Activated B cell treated with CpG ODN at 0.5 μM for 24 hours (primary cell): ENCODE results near the gene TTYH1. TPM values are rescaled to one million over a fixed set of nuclear protein-coding genes. Genes with fewer than 3 reads are reported as not detected.

ENCODE experiments used
- ATAC-seq: fragments of 200-7000 bp; cut with Tn5 transposase; one replicate; pipeline ENCODE4 v1.10.0; 2021; ENCODE audit warnings: low read depth, mild to moderate bottlenecking, moderate library complexity
- CTCF ChIA-PET: fragments of 350-600 bp; sonication (Branson Sonifier 250); formaldehyde crosslinking; loops from one replicate; lab custom pipeline; 2021; ENCODE audit warnings: antibody characterized with exemption; lab: Charles Lee
- POLR2A ChIA-PET: fragments of 350-600 bp; sonication (Branson Sonifier 250); formaldehyde crosslinking; loops from one replicate; lab custom pipeline; 2021; ENCODE audit warnings: antibody characterized with exemption; lab: Charles Lee
- DNase-seq: peaks from one replicate; pipeline ENCODE4 v3.0.0; 2022
- H3K27ac Mint-ChIP-seq: one replicate; pipeline ENCODE4 v1.8.0; 2020; ENCODE audit warnings: mixed read lengths
- H3K27me3 Mint-ChIP-seq: one replicate; pipeline ENCODE4 v1.8.0; 2021; ENCODE audit warnings: mixed read lengths
- H3K36me3 Mint-ChIP-seq: one replicate; pipeline ENCODE4 v1.8.0; 2021; ENCODE audit warnings: low read depth, mixed read lengths
- H3K4me1 Mint-ChIP-seq: one replicate; pipeline ENCODE4 v1.8.0; 2021; ENCODE audit warnings: mixed read lengths
- H3K4me3 Mint-ChIP-seq: one replicate; pipeline ENCODE4 v1.8.0; 2020; ENCODE audit warnings: mild to moderate bottlenecking, mixed read lengths
- H3K9me3 Mint-ChIP-seq: one replicate; pipeline ENCODE4 v1.8.0; 2020; ENCODE audit warnings: mixed read lengths
- CTCF ChIP-seq: fragments of 200-600 bp; IDR thresholded peaks from one replicate; pipeline ENCODE4 v1.8.0; 2022; ENCODE audit warnings: antibody characterized with exemption, mild to moderate bottlenecking
- intact Hi-C: fragments of 100-400 bp; cut with micrococcal nuclease; formaldehyde crosslinking; loops from one replicate; pipeline ENCODE4 v1.15.1; 2024
- total RNA-seq: library from RNA; stranded (reverse); gene quantifications from 2 replicates; pipeline ENCODE4 v1.2.3, GENCODE V29; 2022

The TTYH1 gene
- total RNA-seq, 1 donor from 2014 or later, result not detected

GRCh38 chr19:54448040-54448773, 32.9 kb downstream of the TTYH1 start:
- intact Hi-C loops, result loop anchor here (2.0 to 5.0 kb wide), 3 partner anchors 247 to 581 kb away; partner anchors contain the start of genes MYADM, PRPF31, RPS9 and TFPT
- peaks cover 63% of the 10 kb centered on the region for H3K36me3 Mint-ChIP-seq
- H3K27me3 Mint-ChIP-seq, result no peaks in the 10 kb centered on the region
- peak overlapping the region; percentile 97 for H3K27ac Mint-ChIP-seq
- H3K9me3 Mint-ChIP-seq, result no peaks in the 10 kb centered on the region
- ChIA-PET POLR2A (interaction anchor here (0.6 to 2.0 kb wide), 30 partner anchors 9 to 1945 kb away, joined by 3 to 78 read pairs (median 4); partner anchors contain the start of genes CNOT3, KMT5C, LENG1 and LENG9), CTCF (no interaction called here)
- ATAC-seq (peak; percentile 16), DNase-seq (peak; percentile 47)
- peaks cover 48% of the 10 kb centered on the region for H3K4me1 Mint-ChIP-seq
- no peak for TF ChIP-seq CTCF
- peak overlapping the region; percentile 100 for H3K4me3 Mint-ChIP-seq

GRCh38 chr19:54448774-54449700, 33.8 kb downstream of the TTYH1 start, which contains the start of gene LENG8:
Gene LENG8 (plus strand): TSS chr19:54449199. CDS start chr19:54451345, 2,146 bp downstream.
- Mint-ChIP-seq H3K4me1 (peaks cover 49% of the 10 kb centered on the region), H3K9me3 (no peaks in the 10 kb centered on the region), H3K36me3 (peaks cover 70% of the 10 kb centered on the region), H3K27me3 (no peaks in the 10 kb centered on the region), H3K27ac (peak within 1 kb of the TSS; percentile 97), H3K4me3 (peak within 1 kb of the TSS; percentile 100)
- ChIA-PET CTCF (no interaction called here), POLR2A (interaction anchor here (0.6 to 2.0 kb wide), 31 partner anchors 9 to 1197 kb away, joined by 3 to 78 read pairs (median 4); partner anchors contain the start of genes CNOT3, KMT5C, LENG1 and LENG9)
- intact Hi-C loops, result loop anchor here (1.0 to 5.0 kb wide), 7 partner anchors 14 to 1027 kb away; partner anchors contain the start of genes LENG9, MYADM, PPP1R12C and PRPF31
- peak; percentile 92 for ATAC-seq
- TF ChIP-seq CTCF, result no peak
- peak; percentile 98 for DNase-seq

- CTCF ChIA-PET, result no interaction called here
- no peak for ATAC-seq
- Mint-ChIP-seq H3K36me3 (peaks cover 71% of the 10 kb centered on the region), H3K4me1 (peaks cover 49% of the 10 kb centered on the region), H3K4me3 (peak overlapping the region; percentile 100), H3K27ac (peak overlapping the region; percentile 97), H3K9me3 (no peaks in the 10 kb centered on the region), H3K27me3 (no peaks in the 10 kb centered on the region)
- POLR2A ChIA-PET, result interaction anchor here (0.8 to 1.3 kb wide), 2 partner anchors 12 to 160 kb away, joined by 3 read pairs; no protein-coding TSS in a partner anchor
- no peak for TF ChIP-seq CTCF
- intact Hi-C loops, result loop anchor here (1.0 to 5.0 kb wide), 7 partner anchors 14 to 1027 kb away; partner anchors contain the start of genes LENG9, MYADM, PPP1R12C and PRPF31
- DNase-seq, result no peak
Observed at GRCh38 chr19:54449701-54450069, 34.4 kb downstream of the TTYH1 start.

GRCh38 chr19:54451331-54451871, 36.1 kb downstream of the TTYH1 start:
- Mint-ChIP-seq H3K9me3 (no peaks in the 10 kb centered on the region), H3K4me1 (peaks cover 49% of the 10 kb centered on the region), H3K36me3 (peaks cover 75% of the 10 kb centered on the region), H3K27ac (no peak overlapping the region), H3K4me3 (peak overlapping the region; percentile 100), H3K27me3 (no peaks in the 10 kb centered on the region)
- no peak for DNase-seq
- no peak for ATAC-seq
- CTCF ChIA-PET, result no interaction called here
- POLR2A ChIA-PET, result interaction anchor here (0.8 kb wide), 1 partner anchor 11 kb away, joined by 4 read pairs; no protein-coding TSS in a partner anchor
- intact Hi-C loops, result no loop called here
- no peak for TF ChIP-seq CTCF
